ENCODE results near the gene ZC3HAV1. TPM values are rescaled to one million over a fixed set of nuclear protein-coding genes. Genes with fewer than 3 reads are reported as not detected.

Gene ZC3HAV1
- total RNA-seq, 1 experiment from 2014 or later, result 38.0 TPM

GRCh38 chr7:139047970-139048369 is 61.5 kb downstream of the ZC3HAV1 start (continued):
- no peak for TF ChIP-seq ARID4B (CRISPR knock-in tag; IDR thresholded peaks at IDR 0.05; ENCODE audit: borderline replicate concordance)
- TF ChIP-seq FOXP4 (CRISPR knock-in tag; IDR thresholded peaks at IDR 0.05), result no peak
- no peak for TF ChIP-seq SOX15 (CRISPR knock-in tag; IDR thresholded peaks at IDR 0.05)
- no peak for TF ChIP-seq USF2 (CRISPR knock-in tag; IDR thresholded peaks at IDR 0.05)
- TF ChIP-seq CTCF (IDR thresholded peaks at IDR 0.05), result no peak
- TF ChIP-seq ZNF532 (CRISPR knock-in tag; IDR thresholded peaks at IDR 0.05; ENCODE audit: borderline replicate concordance), result no peak
- TF ChIP-seq GABPB1 (CRISPR knock-in tag; IDR thresholded peaks at IDR 0.05), result no peak
- TF ChIP-seq OVOL2 (CRISPR knock-in tag; IDR thresholded peaks at IDR 0.05; ENCODE audit: borderline replicate concordance), result no peak

GRCh38 chr7:139046143-139046542 is 63.4 kb downstream of the ZC3HAV1 start:
- ChIA-PET POLR2A (interaction anchor here (0.6 kb wide), 1 partner anchor 23 kb away, joined by 3 read pairs; no protein-coding TSS in a partner anchor), CTCF (interaction anchor here (0.6 kb wide), 2 partner anchors 17 to 158 kb away, joined by 3 to 4 read pairs; no protein-coding TSS in a partner anchor)
- Mint-ChIP-seq H3K9me3 (no peaks in the 10 kb centered on the region), H3K27ac (0 out of 2 replicates have a peak overlapping the region, but pooled peaks have one; percentile 28), H3K36me3 (peaks cover 33% of the 10 kb centered on the region), H3K4me1 (peaks cover 3% of the 10 kb centered on the region; the same call in 1 of the 2 replicates), H3K27me3 (ENCODE audit: low read depth) (no peaks in the 10 kb centered on the region), H3K4me3 (no peak overlapping the region)
- DNase-seq (ENCODE audit: low spot score) (no peak), ATAC-seq (no peak)
- TF ChIP-seq ZNF263 (CRISPR knock-in tag; IDR thresholded peaks at IDR 0.05; ENCODE audit: low read depth) (no peak), E2F4 (CRISPR knock-in tag; IDR thresholded peaks at IDR 0.05; ENCODE audit: borderline replicate concordance, low read depth) (no peak), SMAD4 (CRISPR knock-in tag; IDR thresholded peaks at IDR 0.05) (no peak), RELA (CRISPR knock-in tag; IDR thresholded peaks at IDR 0.05; ENCODE audit: borderline replicate concordance) (no peak), USF2 (CRISPR knock-in tag; IDR thresholded peaks at IDR 0.05) (no peak), EMX1 (CRISPR knock-in tag; IDR thresholded peaks at IDR 0.05) (no peak), MXD4 (CRISPR knock-in tag; IDR thresholded peaks at IDR 0.05; ENCODE audit: borderline replicate concordance) (no peak), GTF2I (CRISPR knock-in tag; conservative IDR thresholded peaks at IDR 0.05) (no peak), ZNF121 (CRISPR knock-in tag; IDR thresholded peaks at IDR 0.05) (no peak), IRF2 (CRISPR knock-in tag; IDR thresholded peaks at IDR 0.05; ENCODE audit: borderline replicate concordance, low read depth) (no peak), ZNF416 (CRISPR knock-in tag; IDR thresholded peaks at IDR 0.05) (no peak), ZMAT4 (CRISPR knock-in tag; IDR thresholded peaks at IDR 0.05) (no peak), ZNF423 (CRISPR knock-in tag; IDR thresholded peaks at IDR 0.05) (no peak), FOXP1 (CRISPR knock-in tag; IDR thresholded peaks at IDR 0.05; ENCODE audit: borderline replicate concordance) (no peak)

Data from WTC11 (cell line).